PFSK-1 (cell line): ENCODE results near the gene WDR1.

Experiments used
- FOXP2 ChIP-seq: optimal IDR thresholded peaks from 2 replicates; pipeline ENCODE3; 2011; ENCODE audit warnings: borderline replicate concordance, control low read depth, inconsistent platforms; ENCODE audit not compliant: insufficient read depth; ENCODE audit errors: extremely low read length, extremely low read depth
- POLR2AphosphoS5 ChIP-seq: IDR thresholded peaks from 2 replicates; pipeline ENCODE4 v1.6.1; 2012; ENCODE audit warnings: low read depth, mild to moderate bottlenecking, control low read depth, low read length, moderate library complexity
- SIN3A ChIP-seq: IDR thresholded peaks from 2 replicates; pipeline ENCODE4 v1.6.1; 2012; ENCODE audit warnings: mild to moderate bottlenecking, low read length, moderate library complexity, borderline replicate concordance; ENCODE audit not compliant: insufficient read depth
- TAF1 ChIP-seq: IDR thresholded peaks from 2 replicates; pipeline ENCODE4 v1.6.1; 2012; ENCODE audit warnings: low read length, control low read depth, borderline replicate concordance; ENCODE audit not compliant: insufficient read depth
- TF ChIP-seq, protein P1 (sequence below), 2 experiments: IDR thresholded peaks; 2 replicates each; pipeline versions ENCODE4 v1.6.1 to v1.8.0; 2011 to 2012; ENCODE audit warnings: low read depth in 2 of 2, low read length in 2 of 2, control low read depth in 1 of 2, inconsistent platforms in 1 of 2, mild to moderate bottlenecking in 1 of 2, moderate library complexity in 1 of 2; ENCODE audit not compliant: insufficient read depth in 1 of 2

GRCh38 chr4:10105421-10105820 lies 11.2 kb downstream of the WDR1 start:
- TF ChIP-seq TAF1 (no peak), SIN3A (no peak), FOXP2 (no peak), POLR2AphosphoS5 (no peak)
- TF ChIP-seq, protein P1, sequence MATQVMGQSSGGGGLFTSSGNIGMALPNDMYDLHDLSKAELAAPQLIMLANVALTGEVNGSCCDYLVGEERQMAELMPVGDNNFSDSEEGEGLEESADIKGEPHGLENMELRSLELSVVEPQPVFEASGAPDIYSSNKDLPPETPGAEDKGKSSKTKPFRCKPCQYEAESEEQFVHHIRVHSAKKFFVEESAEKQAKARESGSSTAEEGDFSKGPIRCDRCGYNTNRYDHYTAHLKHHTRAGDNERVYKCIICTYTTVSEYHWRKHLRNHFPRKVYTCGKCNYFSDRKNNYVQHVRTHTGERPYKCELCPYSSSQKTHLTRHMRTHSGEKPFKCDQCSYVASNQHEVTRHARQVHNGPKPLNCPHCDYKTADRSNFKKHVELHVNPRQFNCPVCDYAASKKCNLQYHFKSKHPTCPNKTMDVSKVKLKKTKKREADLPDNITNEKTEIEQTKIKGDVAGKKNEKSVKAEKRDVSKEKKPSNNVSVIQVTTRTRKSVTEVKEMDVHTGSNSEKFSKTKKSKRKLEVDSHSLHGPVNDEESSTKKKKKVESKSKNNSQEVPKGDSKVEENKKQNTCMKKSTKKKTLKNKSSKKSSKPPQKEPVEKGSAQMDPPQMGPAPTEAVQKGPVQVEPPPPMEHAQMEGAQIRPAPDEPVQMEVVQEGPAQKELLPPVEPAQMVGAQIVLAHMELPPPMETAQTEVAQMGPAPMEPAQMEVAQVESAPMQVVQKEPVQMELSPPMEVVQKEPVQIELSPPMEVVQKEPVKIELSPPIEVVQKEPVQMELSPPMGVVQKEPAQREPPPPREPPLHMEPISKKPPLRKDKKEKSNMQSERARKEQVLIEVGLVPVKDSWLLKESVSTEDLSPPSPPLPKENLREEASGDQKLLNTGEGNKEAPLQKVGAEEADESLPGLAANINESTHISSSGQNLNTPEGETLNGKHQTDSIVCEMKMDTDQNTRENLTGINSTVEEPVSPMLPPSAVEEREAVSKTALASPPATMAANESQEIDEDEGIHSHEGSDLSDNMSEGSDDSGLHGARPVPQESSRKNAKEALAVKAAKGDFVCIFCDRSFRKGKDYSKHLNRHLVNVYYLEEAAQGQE (IDR thresholded peaks at IDR 0.05; ENCODE audit: insufficient read depth in 1 of 2, low read depth in 2 of 2, low read length in 2 of 2): no peak
